Common myeloid progenitor, CD34-positive (primary cell): ENCODE data around the gene AMIGO3.

ENCODE experiments used
- CTCF ChIA-PET: fragments of 350-600 bp; sonication (Branson Sonifier 250); formaldehyde crosslinking; loops from one replicate; lab custom pipeline; 2021; ENCODE audit warnings: antibody characterized with exemption; lab: Charles Lee
- POLR2A ChIA-PET: fragments of 350-600 bp; sonication (Branson Sonifier 250); formaldehyde crosslinking; loops from one replicate; lab custom pipeline; 2021; ENCODE audit warnings: antibody characterized with exemption; lab: Charles Lee
- DNase-seq, 3 donors: peaks; one replicate each; pipeline versions ENCODE4 v3.0.0 to v3.0.0-alpha.2; 2013
- H3K27ac ChIP-seq, 2 experiments: 1 replicate in 1 of 2; 2 replicates in 1 of 2; pipeline ENCODE4 v1.7.0; 2013; ENCODE audit warnings: inconsistent platforms in 2 of 2, low read length in 2 of 2, mild to moderate bottlenecking in 2 of 2, low read depth in 1 of 2, moderate library complexity in 1 of 2; ENCODE audit not compliant: severe bottlenecking in 2 of 2, insufficient read depth in 1 of 2, poor library complexity in 1 of 2
- H3K27me3 ChIP-seq, 5 experiments: replicated peaks in 2 of 5; 1 replicate in 3 of 5; 2 replicates in 2 of 5; pipeline versions ENCODE4 v1.6.1 to v1.7.0; 2013; ENCODE audit warnings: low read length in 4 of 5, mild to moderate bottlenecking in 2 of 5, moderate library complexity in 2 of 5, inconsistent platforms in 1 of 5; ENCODE audit not compliant: insufficient read depth in 5 of 5, control insufficient read depth in 4 of 5
- H3K36me3 ChIP-seq, 4 experiments: 1 replicate in 2 of 4; 2 replicates in 2 of 4; pipeline versions ENCODE4 v1.6.1 to v1.7.0; 2013; ENCODE audit warnings: low read length in 3 of 4, control low read depth in 1 of 4, mild to moderate bottlenecking in 1 of 4; ENCODE audit not compliant: control insufficient read depth in 4 of 4, insufficient read depth in 4 of 4
- H3K4me1 ChIP-seq, 4 experiments: 1 replicate in 3 of 4; 2 replicates in 1 of 4; pipeline versions ENCODE4 v1.6.1 to v1.7.1; 2013; ENCODE audit warnings: low read length in 3 of 4, mild to moderate bottlenecking in 3 of 4, control low read depth in 1 of 4, inconsistent platforms in 1 of 4, moderate library complexity in 1 of 4; ENCODE audit not compliant: control insufficient read depth in 4 of 4, insufficient read depth in 4 of 4; ENCODE audit errors: control extremely low read depth in 1 of 4
- H3K4me3 ChIP-seq, 7 experiments: 1 replicate in 4 of 7; 2 replicates in 3 of 7; pipeline versions ENCODE4 v1.5.1 to v1.7.0; 2013; ENCODE audit warnings: mild to moderate bottlenecking in 7 of 7, low read length in 6 of 7, moderate library complexity in 6 of 7, inconsistent platforms in 2 of 7, low read depth in 2 of 7, control low read depth in 1 of 7; ENCODE audit not compliant: insufficient read depth in 4 of 7, control insufficient read depth in 1 of 7; ENCODE audit errors: extremely low read depth in 1 of 7
- H3K9me3 ChIP-seq, 5 experiments: 1 replicate in 4 of 5; 2 replicates in 1 of 5; pipeline versions ENCODE4 v1.6.1 to v1.7.1; 2013; ENCODE audit warnings: low read length in 4 of 5, mild to moderate bottlenecking in 2 of 5, inconsistent platforms in 1 of 5, low read depth in 1 of 5, moderate library complexity in 1 of 5; ENCODE audit not compliant: control insufficient read depth in 4 of 5, insufficient read depth in 2 of 5; ENCODE audit errors: control extremely low read depth in 1 of 5
- WGBS: methylation state at CpG from one replicate; pipeline ENCODE4 v1.1.5; 2013; ENCODE audit not compliant: insufficient coverage; 5-methylcytosine and 5-hydroxymethylcytosine counted together

The AMIGO3 gene

GRCh38 chr3:49725906-49726681 is 6.6 kb upstream of the AMIGO3 start:
- H3K27ac ChIP-seq, result no peak overlapping the region

GRCh38 chr3:49724586-49724985 is 5.1 kb upstream of the AMIGO3 start:
- H3K9me3 ChIP-seq, result no peaks in the 10 kb centered on the region
- POLR2A ChIA-PET, result no interaction called here
- peak overlapping the region; percentile 85 to 96 (median 93) for H3K4me3 ChIP-seq
- WGBS, result 64% methylated on average over 6 of the region's 6 CpGs
- H3K4me1 ChIP-seq, result peaks cover 0 to 32% (median 22%) of the 10 kb centered on the region in 4 experiments
- CTCF ChIA-PET, result no interaction called here
- DNase-seq, result peak in 2 of 3 donors; percentile 56 to 59
- peak overlapping the region; percentile 66 to 93 for H3K27ac ChIP-seq
- H3K27me3 ChIP-seq, result no peaks in the 10 kb centered on the region
- peaks cover 3 to 58% (median 44%) of the 10 kb centered on the region in 4 experiments for H3K36me3 ChIP-seq

More at GRCh38 chr3:49725906-49726681, 6.6 kb upstream of the AMIGO3 start:
- CTCF ChIA-PET, result interaction anchor here (1.5 kb wide), 1 partner anchor 24 kb away, joined by 4 read pairs; no protein-coding TSS in a partner anchor
- Histone ChIP-seq H3K9me3 (no peaks in the 10 kb centered on the region), H3K36me3 (peaks cover 4 to 59% (median 42%) of the 10 kb centered on the region in 4 experiments), H3K27me3 (no peaks in the 10 kb centered on the region), H3K4me1 (peaks cover 0 to 28% (median 21%) of the 10 kb centered on the region in 4 experiments), H3K4me3 (no peak overlapping the region)
- DNase-seq, result no peak
- POLR2A ChIA-PET, result no interaction called here
- WGBS, result 97% methylated on average over 9 of the region's 11 CpGs

- WGBS, result 0% methylated on average over 71 of the region's 102 CpGs
- Histone ChIP-seq H3K27ac (peak within 1 kb of the TSS; percentile 85 to 93), H3K4me3 (peak within 1 kb of the TSS; percentile 85 to 96 (median 93)), H3K36me3 (peaks cover 3 to 58% (median 43%) of the 10 kb centered on the region in 4 experiments), H3K4me1 (peaks cover 0 to 38% (median 27%) of the 10 kb centered on the region in 4 experiments), H3K27me3 (no peaks in the 10 kb centered on the region), H3K9me3 (no peaks in the 10 kb centered on the region)
- POLR2A ChIA-PET, result no interaction called here
- peak; percentile 92 to 96 (median 95) for DNase-seq
- CTCF ChIA-PET, result no interaction called here
Measured at GRCh38 chr3:49723628-49724551, 4.4 kb upstream of the AMIGO3 start, which contains the start of gene GMPPB. Gene GMPPB (minus strand): TSS chr3:49723951. CDS start chr3:49723726, 225 bp downstream.

- CTCF ChIA-PET, result interaction anchor here (0.7 kb wide), 1 partner anchor 22 kb away, joined by 3 read pairs; no protein-coding TSS in a partner anchor
- H3K4me3 ChIP-seq, result peak overlapping the region; percentile 85 to 96 (median 93)
- H3K27ac ChIP-seq, result peak overlapping the region; percentile 85 to 93
- POLR2A ChIA-PET, result no interaction called here
- H3K36me3 ChIP-seq, result peaks cover 3 to 62% (median 39%) of the 10 kb centered on the region in 4 experiments
- H3K4me1 ChIP-seq, result peaks cover 0 to 45% (median 33%) of the 10 kb centered on the region in 4 experiments
- WGBS, result 0% methylated on average over 16 of the region's 20 CpGs
- DNase-seq, result peak; percentile 29 to 63 (median 51)
- no peaks in the 10 kb centered on the region for H3K9me3 ChIP-seq
- H3K27me3 ChIP-seq, result no peaks in the 10 kb centered on the region
Measured at GRCh38 chr3:49723296-49723627, 3.8 kb upstream of the AMIGO3 start.

- peaks cover 0 to 48% (median 33%) of the 10 kb centered on the region in 4 experiments for H3K4me1 ChIP-seq
- 86% methylated on average over 8 of the region's 8 CpGs for WGBS
- peak overlapping the region; percentile 85 to 93 for H3K27ac ChIP-seq
- no peaks in the 10 kb centered on the region for H3K27me3 ChIP-seq
- H3K4me3 ChIP-seq, result peak overlapping the region; percentile 85 to 96 (median 93)
- CTCF ChIA-PET, result interaction anchor here (0.7 kb wide), 1 partner anchor 21 kb away, joined by 3 read pairs; no protein-coding TSS in a partner anchor
- DNase-seq, result no peak
- H3K36me3 ChIP-seq, result peaks cover 2 to 59% (median 36%) of the 10 kb centered on the region in 4 experiments
- POLR2A ChIA-PET, result interaction anchor here (0.6 kb wide), 1 partner anchor 52 kb away, joined by 3 read pairs; no protein-coding TSS in a partner anchor
- no peaks in the 10 kb centered on the region for H3K9me3 ChIP-seq
Measured at GRCh38 chr3:49722896-49723295, 3.4 kb upstream of the AMIGO3 start.

- no peaks in the 10 kb centered on the region for H3K27me3 ChIP-seq
- ChIA-PET POLR2A (interaction anchor here (0.6 kb wide), 1 partner anchor 53 kb away, joined by 3 read pairs; no protein-coding TSS in a partner anchor), CTCF (interaction anchor here (1.0 to 1.9 kb wide), 3 partner anchors 10 to 117 kb away, joined by 3 to 9 read pairs (median 7); no protein-coding TSS in a partner anchor)
- peaks cover 0 to 54% (median 29%) of the 10 kb centered on the region in 4 experiments for H3K36me3 ChIP-seq
- DNase-seq, result no peak
- no peak overlapping the region for H3K27ac ChIP-seq
- 99% methylated on average over 22 of the region's 26 CpGs for WGBS
- peaks cover 0 to 49% (median 33%) of the 10 kb centered on the region in 4 experiments for H3K4me1 ChIP-seq
- H3K9me3 ChIP-seq, result no peaks in the 10 kb centered on the region
- H3K4me3 ChIP-seq, result no peak overlapping the region
Measured at GRCh38 chr3:49721896-49722781, 2.7 kb upstream of the AMIGO3 start.
